SK-N-SH (cell line): ENCODE results near the gene MTF2. TPM values are rescaled to one million over a fixed set of nuclear protein-coding genes. Genes with fewer than 3 reads are reported as not detected.

ENCODE experiments used
- CTCF ChIA-PET: fragments of 300-600, 350-600 bp; formaldehyde crosslinking; extraction: SDS; loops from one replicate; lab custom pipeline; 2021; lab: Yijun Ruan, JAX
- POLR2A ChIA-PET: fragments of 350-600 bp; sonication (Branson Sonifier 250); formaldehyde crosslinking; extraction: SDS; loops from one replicate; lab custom pipeline; 2020; ENCODE audit warnings: antibody characterized with exemption, inconsistent platforms; lab: Yijun Ruan, JAX
- DNase-seq: peaks from one replicate; pipeline ENCODE4 v3.0.0; 2012
- H2AFZ ChIP-seq: fragments of 200-600 bp; sonication (generic); 2 replicates; pipeline ENCODE4 v1.8.1; 2016; ENCODE audit warnings: antibody characterized with exemption, mild to moderate bottlenecking, low read depth
- H3F3A ChIP-seq: fragments of 200-600 bp; sonication (generic); replicated peaks from 2 replicates; pipeline ENCODE3; 2016; ENCODE audit warnings: antibody characterized with exemption, mild to moderate bottlenecking; ENCODE audit not compliant: insufficient read depth
- H3K27ac ChIP-seq, 2 experiments: fragments of 200-500 bp in 1 of 2; fragments of 200-600 bp in 1 of 2; sonication (Bioruptor generic) in 1 of 2; sonication (generic), shearing (Covaris generic) in 1 of 2; 2 replicates each; pipeline versions ENCODE4 v1.5.1 to v1.6.1; 2014 to 2016; ENCODE audit warnings: low read depth in 2 of 2, inconsistent platforms in 1 of 2, low read length in 1 of 2, mild to moderate bottlenecking in 1 of 2, mixed read lengths in 1 of 2
- H3K27me3 ChIP-seq: fragments of 200-600 bp; sonication (generic), shearing (Covaris generic); 2 replicates; pipeline ENCODE4 v1.6.1; 2016; ENCODE audit warnings: mixed run types; ENCODE audit not compliant: insufficient read depth
- H3K36me3 ChIP-seq, 2 experiments: fragments of 200-500 bp in 1 of 2; fragments of 200-600 bp in 1 of 2; sonication (Bioruptor generic) in 1 of 2; sonication (generic) in 1 of 2; replicated peaks in 1 of 2; 2 replicates each; pipeline versions ENCODE3 to v1.5.1; 2014 to 2016; ENCODE audit warnings: low read length in 1 of 2, mild to moderate bottlenecking in 1 of 2; ENCODE audit not compliant: insufficient read depth in 2 of 2, control insufficient read depth in 1 of 2
- H3K4me1 ChIP-seq, 2 experiments: fragments of 200-500 bp in 1 of 2; fragments of 200-600 bp in 1 of 2; sonication (Bioruptor generic) in 1 of 2; sonication (generic), shearing (Covaris generic) in 1 of 2; 2 replicates each; pipeline versions ENCODE4 v1.5.1 to v1.6.1; 2014 to 2016; ENCODE audit warnings: low read depth in 1 of 2, low read length in 1 of 2, mixed run types in 1 of 2; ENCODE audit not compliant: insufficient read depth in 2 of 2, control insufficient read depth in 1 of 2
- H3K4me2 ChIP-seq: fragments of 200-600 bp; sonication (generic), shearing (Covaris generic); 2 replicates; pipeline ENCODE4 v1.6.1; 2017; ENCODE audit warnings: mixed run types
- H3K4me3 ChIP-seq, 2 experiments: fragments of 200-500 bp in 1 of 2; fragments of 200-600 bp in 1 of 2; sonication (Bioruptor generic) in 1 of 2; sonication (generic), shearing (Covaris generic) in 1 of 2; 2 replicates each; pipeline versions ENCODE4 v1.5.1 to v1.8.1; 2014 to 2016; ENCODE audit warnings: low read depth in 2 of 2, inconsistent platforms in 1 of 2, low read length in 1 of 2, mild to moderate bottlenecking in 1 of 2, mixed read lengths in 1 of 2, moderate library complexity in 1 of 2
- H3K79me2 ChIP-seq: fragments of 200-600 bp; sonication (generic); 2 replicates; pipeline ENCODE4 v1.8.1; 2017; ENCODE audit warnings: mild to moderate bottlenecking; ENCODE audit not compliant: insufficient read depth
- H3K9ac ChIP-seq: fragments of 200-600 bp; sonication (generic); 2 replicates; pipeline ENCODE4 v1.6.1; 2017; ENCODE audit warnings: mixed run types
- H3K9me2 ChIP-seq: fragments of 200-600 bp; sonication (generic); 2 replicates; pipeline ENCODE4 v1.6.1; 2017; ENCODE audit warnings: mixed run types
- H3K9me3 ChIP-seq: fragments of 200-600 bp; sonication (generic); 2 replicates; pipeline ENCODE4 v1.6.1; 2017; ENCODE audit warnings: mixed run types, mild to moderate bottlenecking, moderate library complexity
- H4K20me1 ChIP-seq: fragments of 200-600 bp; sonication (generic); 2 replicates; pipeline ENCODE4 v1.6.1; 2017; ENCODE audit warnings: mild to moderate bottlenecking, mixed run types; ENCODE audit not compliant: insufficient read depth
- CTCF ChIP-seq: fragments of 200-600 bp; sonication (generic); IDR thresholded peaks from 2 replicates; pipeline ENCODE4 v1.6.1; 2017; ENCODE audit warnings: antibody characterized with exemption, mild to moderate bottlenecking, moderate library complexity
- ELF1 ChIP-seq: IDR thresholded peaks from 2 replicates; pipeline ENCODE4 v1.4.0; 2012
- EZH2phosphoT487 ChIP-seq: fragments of 200-600 bp; sonication (generic); IDR thresholded peaks from 2 replicates; pipeline ENCODE4 v1.6.1; 2017; ENCODE audit warnings: low read depth, mixed run types, mild to moderate bottlenecking, antibody characterized with exemption, moderate library complexity, borderline replicate concordance
- FOSL2 ChIP-seq: IDR thresholded peaks from 2 replicates; pipeline ENCODE4 v1.4.0; 2012; ENCODE audit warnings: low read depth, mild to moderate bottlenecking, moderate library complexity, borderline replicate concordance
- FOXJ3 ChIP-seq: sonication (generic); formaldehyde crosslinking; IDR thresholded peaks from 2 replicates; pipeline ENCODE4 v1.5.1; 2020; ENCODE audit warnings: mild to moderate bottlenecking, missing genetic modification reagents
- FOXM1 ChIP-seq: IDR thresholded peaks from 2 replicates; pipeline ENCODE4 v1.4.0; 2012; ENCODE audit warnings: low read depth, mild to moderate bottlenecking
- MXI1 ChIP-seq: IDR thresholded peaks from 2 replicates; pipeline ENCODE4 v1.6.1; 2012; ENCODE audit warnings: mild to moderate bottlenecking, low read depth, low read length, improper control_type of control experiment
- NFIC ChIP-seq: IDR thresholded peaks from 2 replicates; pipeline ENCODE4 v1.4.0; 2012; ENCODE audit warnings: borderline replicate concordance
- RAD21 ChIP-seq: IDR thresholded peaks from 2 replicates; pipeline ENCODE4 v1.6.1; 2012; ENCODE audit warnings: mild to moderate bottlenecking, low read length
- RXRA ChIP-seq: IDR thresholded peaks from 2 replicates; pipeline ENCODE4 v1.4.0; 2012; ENCODE audit warnings: low read depth, mild to moderate bottlenecking, borderline replicate concordance
- SIN3A ChIP-seq: IDR thresholded peaks from 2 replicates; pipeline ENCODE4 v1.6.1; 2012; ENCODE audit warnings: low read depth, mild to moderate bottlenecking, low read length, moderate library complexity, borderline replicate concordance
- TAF1 ChIP-seq: IDR thresholded peaks from 2 replicates; pipeline ENCODE4 v1.6.1; 2012; ENCODE audit warnings: low read depth, mild to moderate bottlenecking, low read length, moderate library complexity, borderline replicate concordance
- USF1 ChIP-seq: IDR thresholded peaks from 2 replicates; pipeline ENCODE4 v1.4.0; 2012; ENCODE audit warnings: low read depth, borderline replicate concordance
- WGBS: methylation state at CpG from one replicate; pipeline ENCODE4 v1.1.6; 2017; ENCODE audit warnings: low lambda C conversion rate; 5-methylcytosine and 5-hydroxymethylcytosine counted together
- polyA plus RNA-seq, 3 experiments: library from polyadenylated mRNA; depleted of rRNA; stranded (reverse); fragments of >200 nt; gene quantifications; 2 replicates each; pipeline ENCODE4 v1.2.3, GENCODE V29; 2012

MTF2 gene
- polyA plus RNA-seq, 1 of the 3 experiments (the other 2 are of a cell fraction) = 11.9 TPM

- Histone ChIP-seq H3K79me2 (peaks cover 100% of the 10 kb centered on the region), H3K4me3 (no peak overlapping the region), H3K27ac (no peak overlapping the region), H2AFZ (no peak overlapping the region), H3K4me1 (peaks cover 0 to 16% of the 10 kb centered on the region in 2 experiments; a peak in 2 of 4 replicates), H3K27me3 (no peaks in the 10 kb centered on the region), H3K4me2 (no peak overlapping the region), H3K36me3 (peaks cover 0 to 45% of the 10 kb centered on the region in 2 experiments), H4K20me1 (no peaks in the 10 kb centered on the region; the same call in 1 of the 2 replicates), H3K9ac (no peak overlapping the region), H3F3A (peaks cover 4% of the 10 kb centered on the region), H3K9me3 (peaks cover 3% of the 10 kb centered on the region), H3K9me2 (no peaks in the 10 kb centered on the region)
- 92% methylated on average over 3 of the region's 4 CpGs for WGBS
- ChIA-PET CTCF (no interaction called here), POLR2A (no interaction called here)
- no peak for DNase-seq
- TF ChIP-seq USF1 = no peak
- TF ChIP-seq RXRA = no peak
- TF ChIP-seq ELF1 = no peak
- TF ChIP-seq RAD21 = no peak
- no peak for TF ChIP-seq MXI1
- TF ChIP-seq TAF1 = no peak
- TF ChIP-seq CTCF = no peak
Observed at GRCh38 chr1:93107395-93107794, 28.3 kb downstream of the MTF2 start.

GRCh38 chr1:93108335-93108734 is 29.3 kb downstream of the MTF2 start:
- no peak overlapping the region for H3K27ac ChIP-seq
- POLR2A ChIA-PET = no interaction called here
- H2AFZ ChIP-seq = no peak overlapping the region
- H3K9ac ChIP-seq = no peak overlapping the region
- no peaks in the 10 kb centered on the region for H3K9me2 ChIP-seq
- H3K4me1 ChIP-seq = peaks cover 0 to 16% of the 10 kb centered on the region in 2 experiments; a peak in 2 of 4 replicates
- CTCF ChIA-PET = no interaction called here
- H3K4me2 ChIP-seq = no peak overlapping the region
- peaks cover 0 to 45% of the 10 kb centered on the region in 2 experiments for H3K36me3 ChIP-seq
- H3K79me2 ChIP-seq = peaks cover 100% of the 10 kb centered on the region
- peaks cover 4% of the 10 kb centered on the region for H3F3A ChIP-seq
- H4K20me1 ChIP-seq = no peaks in the 10 kb centered on the region; the same call in 1 of the 2 replicates
- DNase-seq = no peak
- TF ChIP-seq FOXM1 (no peak), FOSL2 (no peak), CTCF (no peak), TAF1 (no peak), SIN3A (no peak), NFIC (no peak), EZH2phosphoT487 (no peak), FOXJ3 (CRISPR knock-in tag) (no peak)
- 96% methylated on average over 2 of the region's 2 CpGs for WGBS
- peaks cover 3% of the 10 kb centered on the region for H3K9me3 ChIP-seq
- no peak overlapping the region for H3K4me3 ChIP-seq
- H3K27me3 ChIP-seq = no peaks in the 10 kb centered on the region
